LNCAP (cell line): ENCODE data around the gene CHRNA7.
A peak's percentile ranks its signal among the peaks of the same experiment; 100 is the strongest.

Source experiments
- CTCF ChIP-seq: fragments of 450-650 bp; IDR thresholded peaks from 2 replicates; pipeline ENCODE4 v1.5.1; 2017; ENCODE audit warnings: mild to moderate bottlenecking

The CHRNA7 gene

GRCh38 chr15:32104061-32104995 lies 74.0 kb downstream of the CHRNA7 start:
- peak; percentile 32 for TF ChIP-seq CTCF

- TF ChIP-seq CTCF: no peak
Observed at GRCh38 chr15:32105258-32106241, 75.2 kb downstream of the CHRNA7 start.

GRCh38 chr15:32106401-32107381 lies 76.4 kb downstream of the CHRNA7 start:
- TF ChIP-seq CTCF: no peak

GRCh38 chr15:32107477-32108080 lies 77.3 kb downstream of the CHRNA7 start:
- TF ChIP-seq CTCF: no peak

GRCh38 chr15:32108661-32109060 lies 78.3 kb downstream of the CHRNA7 start:
- TF ChIP-seq CTCF: no peak

GRCh38 chr15:32112101-32112500 lies 81.8 kb downstream of the CHRNA7 start:
- no peak for TF ChIP-seq CTCF
